ENCODE measurements around the gene PRPF31.
"Not testable (repeated sequence)": the region's sequence is repeated elsewhere in the genome, so short reads cannot be mapped to it uniquely, and the experiment has no call there.

Gene PRPF31

DNA sequence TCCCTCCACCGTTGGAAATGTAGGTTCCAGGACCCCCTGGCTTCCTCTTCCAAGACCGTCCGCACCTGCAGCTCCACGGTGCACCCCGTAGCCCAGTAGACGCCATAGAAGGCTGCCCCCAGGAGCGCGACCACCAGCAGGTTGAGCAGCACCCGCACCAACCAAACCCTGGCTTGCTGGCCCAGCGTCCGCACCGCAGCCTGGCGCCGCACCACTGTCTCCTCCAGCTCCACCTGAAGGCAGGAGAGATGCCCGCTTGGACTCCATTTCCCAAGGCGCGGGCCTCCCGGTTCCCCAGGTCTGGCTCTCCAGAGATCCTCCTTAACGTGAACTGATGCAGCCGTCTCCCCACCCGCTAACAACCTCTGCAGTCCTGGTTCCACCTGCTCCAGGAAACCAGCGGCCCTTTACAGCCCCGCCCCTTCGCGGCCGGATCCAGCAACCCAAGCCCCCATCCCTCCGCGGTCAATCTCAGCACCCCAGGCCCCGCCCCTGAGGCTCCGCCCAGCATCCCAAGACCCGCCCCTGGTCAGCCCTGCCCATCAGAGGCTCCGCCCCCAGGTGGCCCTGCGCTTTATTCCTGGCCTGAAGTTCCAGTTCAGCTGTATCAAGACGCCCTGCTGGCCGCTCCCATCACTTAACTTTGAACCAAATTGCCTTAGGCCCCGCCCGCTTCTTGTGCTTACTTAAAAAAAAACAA, 49.0 kb downstream of the PRPF31 start:
- DNase-seq (ENCODE audit: low spot score) = peak; percentile 68

DNA sequence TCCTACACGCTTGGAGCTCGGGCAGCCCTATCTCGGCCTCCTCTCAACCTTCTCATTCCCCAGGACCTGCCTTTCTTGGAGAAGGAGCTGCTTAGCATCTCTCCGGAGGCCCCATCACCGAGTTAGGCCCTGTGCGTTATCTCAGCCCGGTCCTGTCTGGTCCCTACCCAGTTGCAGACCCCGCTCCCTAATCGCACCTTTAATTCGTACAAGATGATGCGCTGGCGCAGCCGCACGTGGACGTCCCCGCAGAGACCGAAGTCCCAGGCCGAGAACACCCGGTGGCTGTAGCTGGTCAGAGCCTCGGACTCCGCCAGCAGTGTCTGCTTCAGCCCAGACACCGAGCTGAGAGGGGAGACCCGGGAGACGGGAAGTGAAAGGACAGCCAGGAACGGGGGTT, 49.7 kb downstream of the PRPF31 start:
- DNase-seq (ENCODE audit: low spot score) = no peak

GRCh38 chr19:54168174-54168917, 52.8 kb downstream of the PRPF31 start:
- DNase-seq (ENCODE audit: low spot score) = peak; percentile 76

- no peak for DNase-seq (ENCODE audit: low spot score)
These were observed 53.7 kb downstream of the PRPF31 start for GRCh38 chr19:54169149-54169740.

- not testable (repeated sequence) for DNase-seq (ENCODE audit: low spot score)
These were observed 56.3 kb downstream of the PRPF31 start for GRCh38 chr19:54171736-54172431.

- no peak for DNase-seq (ENCODE audit: low spot score)
These were observed 57.2 kb downstream of the PRPF31 start, which contains the start of gene TMC4 for GRCh38 chr19:54172471-54173358. TSS of gene TMC4 (minus strand) at chr19:54173160. CDS start at chr19:54173117, 43 bp downstream.

DNA sequence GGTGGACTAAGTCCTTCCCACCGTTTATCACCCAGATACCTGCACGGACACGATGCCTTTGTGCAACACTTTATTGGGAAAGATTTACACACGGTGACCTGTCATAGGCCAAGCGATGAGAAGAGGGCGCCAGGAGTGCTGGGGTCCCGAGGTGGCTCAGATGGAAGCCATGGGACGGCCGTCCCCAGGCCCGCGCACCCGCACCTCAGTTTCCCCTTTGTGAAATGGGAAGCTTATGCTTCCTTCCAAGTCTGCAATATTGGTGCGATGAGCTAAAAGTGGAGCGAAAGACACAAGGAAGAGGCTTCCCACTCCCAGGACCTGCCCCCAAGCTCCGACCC, 57.8 kb downstream of the PRPF31 start:
- no peak for DNase-seq (ENCODE audit: low spot score)

DNA sequence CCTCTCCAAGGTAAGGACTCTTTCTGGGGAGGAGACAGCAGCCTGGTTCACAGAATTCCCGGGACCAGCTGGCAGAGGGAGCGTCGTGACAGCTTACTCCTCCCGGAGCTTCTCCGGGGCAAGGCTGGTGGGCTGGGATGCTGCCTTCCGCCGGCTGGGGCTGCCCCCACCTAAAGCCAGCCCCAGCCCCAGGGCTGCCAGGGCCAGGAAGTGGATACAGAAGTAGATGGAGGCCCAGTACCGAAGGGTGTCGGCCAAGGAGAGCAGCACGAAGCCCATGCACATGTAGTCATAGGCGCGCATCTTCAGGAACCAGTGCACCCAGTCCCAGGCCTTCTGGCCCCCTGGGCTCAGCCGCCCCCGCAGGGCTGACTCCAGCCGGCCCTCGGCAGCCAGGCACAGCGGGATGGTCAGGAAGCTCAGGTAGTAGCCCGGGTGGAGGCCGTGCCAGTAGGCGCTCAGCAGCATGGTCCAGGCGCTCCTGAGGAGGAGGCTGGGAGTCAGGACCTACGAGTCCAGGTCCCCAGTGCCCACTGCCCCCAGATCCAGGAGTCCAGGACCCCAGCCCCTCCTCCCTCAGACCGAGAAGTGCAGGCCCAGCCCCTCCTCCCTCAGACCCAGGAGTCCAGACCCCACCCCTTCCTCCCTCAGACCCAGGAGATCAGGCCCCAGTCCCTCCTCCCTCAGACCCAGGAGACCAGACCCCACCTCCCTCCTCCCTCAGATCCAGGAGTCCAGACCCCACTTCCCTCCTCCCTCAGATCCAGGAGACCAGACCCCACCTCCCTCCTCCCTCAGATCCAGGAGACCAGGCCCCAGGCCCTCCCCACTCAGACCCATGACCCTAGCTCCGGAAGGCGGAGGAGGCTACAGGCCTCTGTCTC, 58.6 kb downstream of the PRPF31 start:
- no peak for DNase-seq (ENCODE audit: low spot score)

DNA sequence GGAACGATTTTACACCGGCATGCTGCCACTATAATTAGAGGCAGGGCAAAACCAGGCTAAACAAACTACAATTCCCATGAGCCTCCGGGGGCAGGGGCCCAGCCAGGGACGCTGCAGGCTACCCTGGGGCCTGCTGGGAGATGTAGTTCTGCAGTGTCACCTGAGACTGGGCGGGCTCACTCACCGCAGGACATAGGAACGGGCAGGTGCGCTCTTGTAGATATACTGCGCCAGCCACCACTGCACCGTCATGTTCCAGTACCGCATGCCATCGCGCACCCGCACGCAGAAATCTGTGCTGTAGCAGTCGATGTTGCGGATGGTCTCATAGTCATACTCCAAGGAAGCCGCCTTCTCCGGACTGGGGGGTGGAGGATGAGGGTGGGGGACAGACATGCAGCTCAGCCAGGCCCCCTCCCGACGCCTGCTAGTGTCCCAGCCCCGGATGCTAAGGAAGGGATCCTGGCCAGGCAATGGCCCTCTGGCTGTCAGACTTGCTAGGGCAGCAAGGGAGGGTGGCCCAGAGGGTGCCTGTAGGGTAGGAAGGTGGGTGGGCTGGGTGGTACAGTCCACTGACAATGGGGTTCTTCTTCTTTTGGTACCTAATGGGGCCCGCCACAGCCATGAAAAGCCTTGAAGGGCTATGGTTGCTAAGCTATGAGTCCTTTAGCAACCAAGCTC, 63.2 kb downstream of the PRPF31 start:
- no peak for DNase-seq (ENCODE audit: low spot score)

GRCh38 chr19:54179262-54179852, 63.8 kb downstream of the PRPF31 start:
- no peak for DNase-seq (ENCODE audit: low spot score)

DNA sequence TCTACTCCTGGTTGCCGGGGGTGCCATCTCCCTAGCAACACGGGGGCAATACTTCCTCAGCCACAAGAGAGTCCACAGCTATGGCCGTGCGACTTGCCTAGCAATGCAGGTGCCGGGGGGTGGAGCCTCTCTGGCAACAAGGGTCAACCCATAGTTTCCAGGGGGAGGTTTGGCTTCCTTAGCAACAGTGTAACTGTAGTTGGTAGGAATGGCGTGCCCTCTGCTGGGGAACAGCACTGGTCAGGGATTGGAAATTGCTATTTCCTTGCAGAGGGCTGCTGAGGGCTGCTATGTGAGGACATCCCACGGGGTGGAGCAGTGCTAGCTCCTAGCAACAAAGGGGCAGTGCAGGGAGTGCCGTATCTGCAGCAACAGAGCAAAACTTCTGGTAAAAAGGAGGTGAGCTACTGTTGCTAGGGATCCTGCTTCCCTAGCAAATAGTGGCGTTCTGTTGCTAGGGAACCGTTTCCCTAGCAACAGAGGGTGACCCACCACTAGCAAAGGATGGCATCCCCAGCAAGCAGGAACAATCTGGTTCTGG, 64.4 kb downstream of the PRPF31 start:
- no peak for DNase-seq (ENCODE audit: low spot score)

GRCh38 chr19:54180691-54181091, 65.1 kb downstream of the PRPF31 start:
- no peak for DNase-seq (ENCODE audit: low spot score)
